GM18526 (cell line): ENCODE measurements around the gene CDK15.

Experiments used
- POLR2A ChIP-seq: IDR thresholded peaks from 3 replicates; pipeline ENCODE4 v1.6.1; 2011; ENCODE audit not compliant: insufficient read length; ENCODE audit errors: extremely low read depth

CDK15 gene

DNA sequence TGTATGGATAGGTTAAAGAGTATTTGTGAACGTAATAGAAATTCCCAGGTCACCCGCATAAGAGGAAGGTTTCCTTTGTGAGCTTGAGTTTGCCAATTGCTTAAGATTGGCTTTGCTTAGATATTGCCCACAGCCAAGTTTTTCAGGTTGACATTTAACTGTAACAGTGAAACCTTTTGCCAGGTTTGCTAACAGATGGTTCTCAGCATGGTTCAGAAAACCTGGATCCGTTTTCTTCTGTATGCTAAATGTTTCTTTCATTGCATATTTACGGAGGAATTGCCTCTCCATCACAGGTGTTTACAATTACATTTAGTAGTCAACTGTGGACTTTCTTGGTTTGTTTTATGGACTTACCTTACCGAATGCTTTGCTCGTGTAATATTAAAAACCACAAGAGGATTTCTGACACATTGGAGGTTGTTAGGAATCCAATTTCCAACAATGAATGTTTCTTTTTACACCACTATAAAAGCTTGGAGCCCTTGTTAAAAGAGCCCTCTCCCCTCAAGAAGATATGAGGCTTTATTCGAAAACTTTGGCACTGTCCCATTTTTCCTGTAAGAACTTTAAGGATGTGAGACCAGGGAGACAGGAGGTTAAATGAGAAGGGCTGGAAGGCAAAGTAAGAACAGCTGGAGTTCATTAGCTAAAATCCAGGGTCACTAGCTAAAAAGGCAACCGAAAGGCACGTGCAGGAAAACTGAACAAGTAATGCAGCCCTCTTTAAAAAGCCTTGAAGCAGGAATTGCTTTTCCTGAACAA, 7.8 kb downstream of the CDK15 start:
- no peak for TF ChIP-seq POLR2A

- no peak for TF ChIP-seq POLR2A
Measured at GRCh38 chr2:201816657-201817575, 10.6 kb downstream of the CDK15 start.

DNA sequence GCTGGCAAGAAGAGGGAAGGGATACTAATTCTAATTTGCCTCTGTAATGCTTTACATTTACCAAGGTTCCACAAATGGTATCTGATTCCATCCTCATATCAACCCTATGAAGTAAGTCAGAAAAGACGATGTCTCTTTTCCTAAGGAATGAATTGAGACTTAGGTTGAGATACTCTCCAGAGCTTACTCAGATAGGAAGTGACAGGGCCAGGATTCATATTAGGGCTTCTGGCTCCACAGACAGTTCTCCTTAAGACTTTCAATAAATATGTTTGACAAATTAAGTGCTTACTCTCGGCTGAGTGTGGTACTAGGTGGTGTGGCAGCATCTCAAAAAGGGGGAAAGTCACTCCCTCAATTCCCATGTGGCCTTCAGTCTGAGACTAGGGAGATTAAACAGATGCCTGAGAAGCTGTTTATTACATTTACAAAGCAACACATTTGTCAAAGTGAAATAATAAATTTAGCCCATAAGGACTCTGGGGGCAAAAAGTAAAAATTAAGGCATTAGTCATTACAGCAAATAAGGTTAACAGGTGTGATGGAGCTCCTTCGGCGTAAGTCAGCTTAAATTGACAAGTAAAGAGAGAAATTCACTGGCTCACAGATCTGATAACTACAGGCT, 14.2 kb downstream of the CDK15 start:
- TF ChIP-seq POLR2A, result no peak

DNA sequence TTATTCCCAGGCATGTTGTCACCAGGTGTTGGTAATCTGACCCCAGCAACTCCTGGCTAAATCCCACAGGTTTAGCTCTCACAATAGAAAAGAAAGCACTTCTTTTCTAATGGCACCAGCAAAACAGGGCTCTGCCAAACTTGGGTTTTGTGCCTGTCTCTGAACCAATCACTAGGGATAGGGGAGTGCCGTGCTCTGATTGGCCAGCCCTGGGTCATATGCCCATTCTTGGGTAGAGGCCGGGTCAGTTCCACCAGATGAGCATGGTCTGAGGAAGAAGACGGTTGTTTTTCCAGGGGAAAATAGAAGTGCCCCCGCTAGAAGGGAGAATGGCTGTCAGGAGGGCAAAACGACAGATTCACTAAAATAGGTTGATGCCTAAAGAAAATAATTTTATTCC, 14.7 kb downstream of the CDK15 start:
- TF ChIP-seq POLR2A, result no peak

DNA sequence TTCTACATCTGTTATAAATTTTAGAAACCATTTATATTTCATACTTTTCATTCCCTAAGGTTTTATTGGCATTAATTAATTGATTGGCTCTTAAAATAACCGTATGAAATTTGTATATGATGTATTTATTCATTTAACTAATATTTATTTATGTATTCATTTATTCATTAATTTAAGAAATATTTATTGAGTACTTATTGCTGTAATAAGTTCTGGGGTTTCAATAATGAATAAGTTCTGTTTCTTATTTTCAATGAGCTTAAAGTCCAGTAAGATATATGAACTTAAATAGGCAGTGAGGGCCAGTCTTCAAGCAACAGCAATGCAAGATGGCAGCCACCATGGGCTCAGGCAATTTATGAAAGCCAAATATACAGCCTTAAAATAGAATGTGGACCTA, 17.9 kb downstream of the CDK15 start:
- TF ChIP-seq POLR2A, result no peak

DNA sequence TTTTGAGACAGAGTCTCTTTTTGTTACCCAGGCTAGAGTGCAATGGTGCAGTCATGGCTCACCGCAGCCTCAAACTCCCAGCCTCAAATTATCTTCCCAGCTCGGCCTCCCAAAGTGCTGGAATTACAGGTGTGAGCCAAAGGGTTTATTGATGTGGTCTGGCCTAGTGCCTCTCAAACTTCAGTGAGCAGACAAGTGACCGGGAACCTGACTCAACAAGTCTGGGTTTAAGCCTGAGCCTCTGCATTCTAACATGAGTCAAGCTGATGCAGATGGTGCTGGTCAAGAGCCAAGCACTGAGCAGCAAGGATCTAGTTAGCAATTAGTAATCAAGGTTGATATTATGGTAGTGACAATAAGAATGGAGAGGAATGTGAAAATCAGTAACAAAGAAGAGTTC, 21.3 kb downstream of the CDK15 start:
- TF ChIP-seq POLR2A, result no peak

GRCh38 chr2:201828220-201828619, 21.9 kb downstream of the CDK15 start:
- TF ChIP-seq POLR2A, result no peak

GRCh38 chr2:201830666-201831065, 24.3 kb downstream of the CDK15 start:
- TF ChIP-seq POLR2A, result no peak

DNA sequence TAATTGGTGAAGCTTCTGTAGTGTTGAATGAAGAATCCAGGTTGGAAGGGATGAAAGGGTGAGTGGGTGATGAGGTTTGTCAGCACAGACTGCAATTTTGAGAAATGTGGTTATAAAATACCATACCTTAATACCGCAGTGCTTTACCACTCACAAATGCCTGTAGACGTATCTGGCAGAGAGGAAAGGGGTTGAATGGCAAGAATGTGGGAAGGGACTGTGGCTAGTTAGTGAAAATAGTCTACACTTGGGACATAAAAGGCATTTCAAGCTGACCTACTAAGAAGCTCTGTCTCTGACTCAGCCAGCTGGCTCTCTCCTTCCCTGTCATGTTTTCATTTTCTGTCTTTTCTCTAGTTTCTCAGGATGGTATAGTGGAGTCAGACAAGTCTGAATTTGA, 25.1 kb downstream of the CDK15 start:
- TF ChIP-seq POLR2A, result no peak

- TF ChIP-seq POLR2A, result no peak
Measured at GRCh38 chr2:201833781-201834180, 27.4 kb downstream of the CDK15 start.

GRCh38 chr2:201835066-201835465, 28.7 kb downstream of the CDK15 start:
- TF ChIP-seq POLR2A, result no peak

DNA sequence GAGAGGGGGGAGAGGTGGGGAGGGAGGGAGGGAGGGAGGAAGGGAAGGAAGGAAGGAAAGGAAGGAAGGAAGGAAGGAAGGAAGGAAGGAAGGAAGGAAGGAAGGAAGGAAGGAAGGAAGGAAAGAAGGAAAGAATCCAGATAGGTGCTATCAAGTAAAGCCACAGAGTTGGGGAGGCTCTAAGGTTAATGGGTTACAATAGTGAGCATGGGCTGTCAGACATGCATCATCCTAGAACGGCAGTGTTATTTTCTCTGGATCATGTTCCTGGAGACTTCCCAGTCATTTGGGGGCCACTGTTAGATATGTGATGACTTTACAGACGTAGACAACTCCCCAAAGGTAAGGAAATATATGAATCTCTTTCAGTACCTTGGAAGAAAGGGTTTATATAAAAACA, 31.1 kb downstream of the CDK15 start:
- TF ChIP-seq POLR2A, result no peak

GRCh38 chr2:201837824-201838431, 31.6 kb downstream of the CDK15 start:
- TF ChIP-seq POLR2A, result no peak

- no peak for TF ChIP-seq POLR2A
Measured at GRCh38 chr2:201839727-201840126, 33.4 kb downstream of the CDK15 start.

GRCh38 chr2:201840726-201841125, 34.4 kb downstream of the CDK15 start:
- TF ChIP-seq POLR2A, result no peak

DNA sequence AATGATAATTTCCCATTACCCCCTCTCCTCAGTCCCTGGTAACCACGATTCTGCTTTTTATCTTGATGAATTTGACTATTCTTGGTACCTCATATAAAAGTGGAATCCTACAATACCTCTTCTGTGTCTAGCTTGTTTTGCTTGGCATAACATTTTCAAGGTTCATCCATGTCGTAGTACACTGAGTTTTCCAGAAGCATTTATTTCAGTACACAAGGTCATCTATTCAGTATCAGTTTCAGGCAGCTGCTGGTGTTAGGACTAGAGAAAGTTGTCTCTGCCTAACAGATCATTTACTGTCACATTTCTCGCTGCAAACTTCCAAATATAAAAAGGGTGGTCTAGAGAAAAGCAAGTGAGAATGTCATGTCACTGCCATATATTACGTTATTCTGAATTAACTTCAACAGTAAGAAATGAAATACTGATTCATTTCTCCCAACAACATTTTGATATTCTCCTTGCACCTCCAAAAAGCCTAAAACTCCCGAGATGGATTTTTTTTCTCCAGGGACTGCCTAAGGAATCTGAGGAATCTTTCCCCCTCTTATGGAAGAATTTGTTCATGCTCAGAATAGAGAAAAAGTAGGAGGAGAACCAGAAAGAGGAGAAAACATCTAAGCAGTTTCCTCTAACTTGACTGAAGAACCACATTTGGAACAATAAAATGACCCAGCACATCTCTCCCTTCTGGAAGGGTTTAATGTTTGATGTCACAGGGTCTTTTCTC, 36.0 kb downstream of the CDK15 start:
- TF ChIP-seq POLR2A, result no peak
